HEK293 (cell line): Measurements from ENCODE around the gene JPH2.

Source experiments
- ZFP69B ChIP-seq: fragments of 450-650 bp; formaldehyde crosslinking; IDR thresholded peaks from 2 replicates; pipeline ENCODE4 v1.5.1; 2016; ENCODE audit warnings: missing biosample characterization, missing genetic modification characterization
- ZNF398 ChIP-seq: fragments of 450-650 bp; formaldehyde crosslinking; IDR thresholded peaks from 2 replicates; pipeline ENCODE4 v1.5.1; 2017; ENCODE audit warnings: missing biosample characterization, missing genetic modification characterization

DNA sequence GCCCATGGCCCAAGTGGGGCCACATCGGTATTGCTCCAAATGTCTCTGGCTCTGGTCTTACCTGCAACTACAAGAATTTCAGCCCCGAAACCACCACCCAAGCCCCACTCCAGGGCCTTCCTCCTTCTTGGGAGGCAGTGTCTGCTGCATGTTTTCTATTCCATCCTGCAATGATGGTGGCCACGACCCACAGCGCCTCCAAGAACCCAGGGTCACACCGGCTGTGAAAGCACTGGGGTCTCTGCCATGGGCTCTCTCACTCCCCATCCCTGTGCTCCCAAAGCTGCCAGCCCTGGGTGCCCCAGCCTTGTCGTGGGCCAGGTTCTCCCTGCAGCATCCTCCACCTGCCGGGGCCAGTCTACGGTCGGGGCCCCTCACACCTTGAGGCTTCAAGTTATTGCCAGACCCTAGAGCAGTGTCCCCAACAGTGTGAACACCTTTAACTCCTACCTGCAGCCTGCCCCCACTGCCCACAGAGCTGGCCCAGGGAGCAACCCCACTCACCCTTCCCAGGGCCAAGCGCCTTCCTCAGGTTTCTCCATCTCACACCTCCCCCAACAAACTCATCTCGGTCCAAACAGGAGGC lies 115.4 kb downstream of the JPH2 start:
- TF ChIP-seq ZNF398 (tag by site-specific recombination) (no peak), ZFP69B (no peak)
